ENCODE measurements around the gene UBE2Z.

DNA sequence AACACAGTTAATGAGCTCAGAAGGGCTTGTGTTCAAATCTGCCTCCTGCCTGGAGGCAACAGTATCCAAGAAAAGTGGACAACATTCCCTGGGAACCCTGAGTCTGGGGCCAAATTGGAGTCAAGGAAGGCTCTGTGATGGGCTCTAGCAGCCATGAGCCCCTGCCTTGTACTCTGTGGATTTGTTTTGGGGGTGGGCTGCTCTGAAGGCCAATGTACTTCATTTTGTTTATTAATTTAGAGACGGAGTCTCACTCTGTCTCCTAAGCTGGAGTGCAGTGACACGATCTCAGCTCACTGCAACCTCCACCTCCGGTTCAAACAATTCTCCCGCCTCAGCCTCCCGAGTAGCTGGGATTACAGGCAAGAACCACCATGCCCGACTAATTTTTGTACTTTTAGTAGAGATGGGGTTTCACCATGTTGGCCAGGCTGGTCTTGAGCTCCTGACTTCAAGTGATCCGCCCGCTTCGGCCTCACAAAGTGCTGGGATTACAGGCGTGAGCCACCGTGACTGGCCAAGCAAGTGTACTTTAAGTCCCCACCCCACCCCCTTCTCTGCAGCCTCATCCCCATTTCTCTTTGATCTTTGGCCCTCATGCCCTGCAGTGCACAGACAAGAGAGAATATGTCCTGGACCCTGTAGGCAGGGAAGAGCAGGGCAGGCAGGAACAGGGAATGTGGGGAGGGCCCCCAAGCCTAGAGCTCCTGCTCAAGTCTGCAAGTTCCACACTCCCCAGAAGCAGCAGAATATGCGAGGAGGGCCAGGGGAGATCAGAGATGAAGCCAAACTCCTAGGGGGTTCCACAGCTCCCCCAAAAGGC, 62.9 kb downstream of the UBE2Z start:
- TF ChIP-seq EP300 (conservative IDR thresholded peaks at IDR 0.05; ENCODE audit: poor library complexity, severe bottlenecking) (no peak), RAD21 (conservative IDR thresholded peaks at IDR 0.05) (no peak), SMC3 (conservative IDR thresholded peaks at IDR 0.05; ENCODE audit: poor library complexity) (no peak), POLR2AphosphoS5 (IDR thresholded peaks at IDR 0.05) (no peak), TAF1 (IDR thresholded peaks at IDR 0.05; ENCODE audit: low read depth) (no peak), EZH2 (IDR thresholded peaks at IDR 0.05; ENCODE audit: borderline replicate concordance, insufficient read depth, low read length, poor library complexity, severe bottlenecking) (no peak), MXI1 (conservative IDR thresholded peaks at IDR 0.05; ENCODE audit: poor library complexity, severe bottlenecking) (no peak)
- TF ChIP-seq, protein P1, sequence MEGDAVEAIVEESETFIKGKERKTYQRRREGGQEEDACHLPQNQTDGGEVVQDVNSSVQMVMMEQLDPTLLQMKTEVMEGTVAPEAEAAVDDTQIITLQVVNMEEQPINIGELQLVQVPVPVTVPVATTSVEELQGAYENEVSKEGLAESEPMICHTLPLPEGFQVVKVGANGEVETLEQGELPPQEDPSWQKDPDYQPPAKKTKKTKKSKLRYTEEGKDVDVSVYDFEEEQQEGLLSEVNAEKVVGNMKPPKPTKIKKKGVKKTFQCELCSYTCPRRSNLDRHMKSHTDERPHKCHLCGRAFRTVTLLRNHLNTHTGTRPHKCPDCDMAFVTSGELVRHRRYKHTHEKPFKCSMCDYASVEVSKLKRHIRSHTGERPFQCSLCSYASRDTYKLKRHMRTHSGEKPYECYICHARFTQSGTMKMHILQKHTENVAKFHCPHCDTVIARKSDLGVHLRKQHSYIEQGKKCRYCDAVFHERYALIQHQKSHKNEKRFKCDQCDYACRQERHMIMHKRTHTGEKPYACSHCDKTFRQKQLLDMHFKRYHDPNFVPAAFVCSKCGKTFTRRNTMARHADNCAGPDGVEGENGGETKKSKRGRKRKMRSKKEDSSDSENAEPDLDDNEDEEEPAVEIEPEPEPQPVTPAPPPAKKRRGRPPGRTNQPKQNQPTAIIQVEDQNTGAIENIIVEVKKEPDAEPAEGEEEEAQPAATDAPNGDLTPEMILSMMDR (IDR thresholded peaks at IDR 0.05; ENCODE audit: poor library complexity, severe bottlenecking): no peak
- TF ChIP-seq, protein P2, sequence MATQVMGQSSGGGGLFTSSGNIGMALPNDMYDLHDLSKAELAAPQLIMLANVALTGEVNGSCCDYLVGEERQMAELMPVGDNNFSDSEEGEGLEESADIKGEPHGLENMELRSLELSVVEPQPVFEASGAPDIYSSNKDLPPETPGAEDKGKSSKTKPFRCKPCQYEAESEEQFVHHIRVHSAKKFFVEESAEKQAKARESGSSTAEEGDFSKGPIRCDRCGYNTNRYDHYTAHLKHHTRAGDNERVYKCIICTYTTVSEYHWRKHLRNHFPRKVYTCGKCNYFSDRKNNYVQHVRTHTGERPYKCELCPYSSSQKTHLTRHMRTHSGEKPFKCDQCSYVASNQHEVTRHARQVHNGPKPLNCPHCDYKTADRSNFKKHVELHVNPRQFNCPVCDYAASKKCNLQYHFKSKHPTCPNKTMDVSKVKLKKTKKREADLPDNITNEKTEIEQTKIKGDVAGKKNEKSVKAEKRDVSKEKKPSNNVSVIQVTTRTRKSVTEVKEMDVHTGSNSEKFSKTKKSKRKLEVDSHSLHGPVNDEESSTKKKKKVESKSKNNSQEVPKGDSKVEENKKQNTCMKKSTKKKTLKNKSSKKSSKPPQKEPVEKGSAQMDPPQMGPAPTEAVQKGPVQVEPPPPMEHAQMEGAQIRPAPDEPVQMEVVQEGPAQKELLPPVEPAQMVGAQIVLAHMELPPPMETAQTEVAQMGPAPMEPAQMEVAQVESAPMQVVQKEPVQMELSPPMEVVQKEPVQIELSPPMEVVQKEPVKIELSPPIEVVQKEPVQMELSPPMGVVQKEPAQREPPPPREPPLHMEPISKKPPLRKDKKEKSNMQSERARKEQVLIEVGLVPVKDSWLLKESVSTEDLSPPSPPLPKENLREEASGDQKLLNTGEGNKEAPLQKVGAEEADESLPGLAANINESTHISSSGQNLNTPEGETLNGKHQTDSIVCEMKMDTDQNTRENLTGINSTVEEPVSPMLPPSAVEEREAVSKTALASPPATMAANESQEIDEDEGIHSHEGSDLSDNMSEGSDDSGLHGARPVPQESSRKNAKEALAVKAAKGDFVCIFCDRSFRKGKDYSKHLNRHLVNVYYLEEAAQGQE (IDR thresholded peaks at IDR 0.05; ENCODE audit: borderline replicate concordance): no peak

Data from neural cell (in vitro differentiated cells).